HepG2 (cell line): ENCODE results near the gene SSC5D. TPM values are rescaled to one million over a fixed set of nuclear protein-coding genes. Genes with fewer than 3 reads are reported as not detected.

Experiments
- ATAC-seq: fragments of 200-7000 bp; cut with Tn5 transposase; 3 replicates; pipeline ENCODE4 v1.9.1; 2020; ENCODE audit warnings: mild to moderate bottlenecking, moderate library complexity
- BruUV-seq: library from RNA; stranded (reverse); fragments of 400-500 nt; replicated peaks from 2 replicates; lab custom pipeline; 2021; lab: Mats Ljungman, UMichigan
- CTCF ChIA-PET: fragments of 300-600 bp; formaldehyde crosslinking; extraction: SDS; loops from one replicate; lab custom pipeline; 2021; ENCODE audit warnings: low total read pairs, inconsistent platforms, low intra/inter-chr PET ratio; lab: Yijun Ruan, JAX
- POLR2A ChIA-PET: fragments of 350-600 bp; sonication (Branson Sonifier 250); formaldehyde crosslinking; loops from one replicate; lab custom pipeline; 2020; ENCODE audit warnings: antibody characterized with exemption, inconsistent platforms; lab: Yijun Ruan, JAX
- DNase-seq: peaks from one replicate; pipeline ENCODE4 v3.0.0-alpha.2; 2015; ENCODE audit warnings: low spot score
- FAIRE-seq: peaks from 3 replicates; lab custom pipeline; 2011; peaks lifted over from hg19 to GRCh38; lab: Jason Lieb, UNC
- H2AFZ ChIP-seq: one replicate; pipeline ENCODE4 v1.6.1; 2011; ENCODE audit warnings: low read length, inconsistent platforms
- H3K27ac ChIP-seq: fragments of 300-600 bp; 3 replicates; pipeline ENCODE4 v1.8.0; 2011; ENCODE audit warnings: mixed run types, mild to moderate bottlenecking, mixed read lengths, low read length, inconsistent platforms; ENCODE audit not compliant: insufficient read depth; ENCODE audit errors: extremely low read length
- H3K27me3 ChIP-seq, 2 experiments: fragments of 200-600 bp in 1 of 2; 2 replicates in 1 of 2; 3 replicates in 1 of 2; pipeline versions ENCODE4 v1.6.0 to v1.8.0; 2011; ENCODE audit warnings: low read length in 2 of 2, mild to moderate bottlenecking in 2 of 2, moderate library complexity in 2 of 2, inconsistent platforms in 1 of 2; ENCODE audit not compliant: insufficient read depth in 2 of 2, control insufficient read depth in 1 of 2
- H3K36me3 ChIP-seq, 2 experiments: fragments of 200-600 bp in 1 of 2; replicated peaks in 1 of 2; 2 replicates in 1 of 2; 3 replicates in 1 of 2; pipeline versions ENCODE4 v1.5.1 to v1.8.0; 2011; ENCODE audit warnings: low read length in 2 of 2, inconsistent platforms in 1 of 2; ENCODE audit not compliant: insufficient read depth in 2 of 2, control insufficient read depth in 1 of 2
- H3K4me1 ChIP-seq: 2 replicates; pipeline ENCODE4 v1.5.1; 2012; ENCODE audit warnings: low read length, inconsistent platforms; ENCODE audit not compliant: insufficient read depth
- H3K4me2 ChIP-seq: 2 replicates; pipeline ENCODE4 v1.6.0; 2011; ENCODE audit warnings: low read depth, low read length, inconsistent platforms
- H3K4me3 ChIP-seq, 3 experiments: fragments of 200-600 bp in 1 of 3; sonication (generic), shearing (Covaris generic) in 1 of 3; replicated peaks in 1 of 3; 2 replicates each; pipeline ENCODE4 v1.5.1; 2011 to 2016; ENCODE audit warnings: low read length in 3 of 3, inconsistent platforms in 2 of 3, low read depth in 2 of 3, mild to moderate bottlenecking in 2 of 3, control low read depth in 1 of 3, mixed read lengths in 1 of 3; ENCODE audit not compliant: insufficient read depth in 1 of 3
- H3K79me2 ChIP-seq: one replicate; pipeline ENCODE4 v1.6.1; 2011; ENCODE audit warnings: low read length, inconsistent platforms; ENCODE audit not compliant: insufficient read depth
- H3K9ac ChIP-seq: 2 replicates; pipeline ENCODE4 v1.6.0; 2011; ENCODE audit warnings: mild to moderate bottlenecking, low read depth, low read length, inconsistent platforms; ENCODE audit not compliant: insufficient read depth
- H3K9me3 ChIP-seq: 2 replicates; pipeline ENCODE4 v1.5.1; 2012; ENCODE audit warnings: mild to moderate bottlenecking, low read length
- H4K20me1 ChIP-seq: 2 replicates; pipeline ENCODE4 v1.6.0; 2011; ENCODE audit warnings: inconsistent platforms, mild to moderate bottlenecking, low read length, moderate library complexity; ENCODE audit not compliant: insufficient read depth
- BRCA1 ChIP-seq: sonication (generic); formaldehyde crosslinking; IDR thresholded peaks from 2 replicates; pipeline ENCODE4 v1.4.0; 2020; ENCODE audit warnings: missing genetic modification reagents
- FOXK2 ChIP-seq: fragments of 450-650 bp; IDR thresholded peaks from 2 replicates; pipeline ENCODE4 v1.6.1; 2016
- HDAC6 ChIP-seq: fragments of 200-600 bp; sonication (generic); IDR thresholded peaks from 2 replicates; pipeline ENCODE4 v1.7.0; 2017; ENCODE audit warnings: mild to moderate bottlenecking, antibody characterized with exemption, low read length, low read depth
- HES4 ChIP-seq: sonication (generic); formaldehyde crosslinking; IDR thresholded peaks from 2 replicates; pipeline ENCODE4 v1.9.0; 2021; ENCODE audit warnings: mild to moderate bottlenecking, missing genetic modification reagents, borderline replicate concordance
- IRX3 ChIP-seq: sonication (generic); formaldehyde crosslinking; IDR thresholded peaks from 2 replicates; pipeline ENCODE4 v1.8.1; 2023; ENCODE audit warnings: mild to moderate bottlenecking, low read depth, missing genetic modification reagents, borderline replicate concordance
- NCOR1 ChIP-seq: fragments of 200-600 bp; sonication (generic); IDR thresholded peaks from 2 replicates; pipeline ENCODE4 v1.7.0; 2017; ENCODE audit warnings: antibody characterized with exemption, low read length, borderline replicate concordance
- NR2C2 ChIP-seq: sonication (generic); formaldehyde crosslinking; IDR thresholded peaks from 2 replicates; pipeline ENCODE4 v1.4.0; 2020; ENCODE audit warnings: missing genetic modification reagents, mild to moderate bottlenecking, moderate library complexity, borderline replicate concordance
- PBX3 ChIP-seq: sonication (generic); formaldehyde crosslinking; IDR thresholded peaks from 2 replicates; pipeline ENCODE4 v1.8.1; 2023; ENCODE audit warnings: missing genetic modification reagents, inconsistent platforms, borderline replicate concordance
- POLR2AphosphoS2 ChIP-seq: IDR thresholded peaks from 2 replicates; pipeline ENCODE4 v1.6.1; 2011; ENCODE audit warnings: low read depth, low read length, improper control_type of control experiment
- RAD21 ChIP-seq: fragments of 450-650 bp; formaldehyde crosslinking; IDR thresholded peaks from 2 replicates; pipeline ENCODE4 v1.5.0; 2020; ENCODE audit warnings: mild to moderate bottlenecking
- RELA ChIP-seq: sonication (generic); formaldehyde crosslinking; IDR thresholded peaks from 2 replicates; pipeline ENCODE4 v1.4.0; 2020; ENCODE audit warnings: missing genetic modification reagents
- SIX1 ChIP-seq: sonication (generic); formaldehyde crosslinking; IDR thresholded peaks from 2 replicates; pipeline ENCODE4 v1.4.0; 2020; ENCODE audit warnings: missing genetic modification reagents, borderline replicate concordance
- ZMYM2 ChIP-seq: sonication (generic); formaldehyde crosslinking; IDR thresholded peaks from 2 replicates; pipeline ENCODE4 v1.8.0; 2022; ENCODE audit warnings: mild to moderate bottlenecking, missing genetic modification reagents
- ZNF143 ChIP-seq: sonication (generic); formaldehyde crosslinking; IDR thresholded peaks from 2 replicates; pipeline ENCODE4 v1.4.0; 2020; ENCODE audit warnings: missing genetic modification reagents
- ZNF414 ChIP-seq: sonication (generic); formaldehyde crosslinking; IDR thresholded peaks from 2 replicates; pipeline ENCODE4 v1.5.0; 2020; ENCODE audit warnings: missing genetic modification reagents
- ZNF496 ChIP-seq: sonication (generic); formaldehyde crosslinking; IDR thresholded peaks from 2 replicates; pipeline ENCODE4 v1.8.1; 2023; ENCODE audit warnings: mild to moderate bottlenecking, moderate library complexity, missing genetic modification reagents; ENCODE audit not compliant: insufficient replicate concordance
- ZNF556 ChIP-seq: sonication (generic); formaldehyde crosslinking; IDR thresholded peaks from 2 replicates; pipeline ENCODE4 v1.4.0; 2020; ENCODE audit warnings: mild to moderate bottlenecking, missing genetic modification reagents, borderline replicate concordance
- ZSCAN29 ChIP-seq: sonication (generic); formaldehyde crosslinking; conservative IDR thresholded peaks from 2 replicates; pipeline ENCODE4 v1.4.0; 2020; ENCODE audit warnings: mild to moderate bottlenecking, missing genetic modification reagents
- WGBS: methylation state at CpG from one replicate; pipeline ENCODE4 v1.1.6; 2017; ENCODE audit warnings: low lambda C conversion rate; 5-methylcytosine and 5-hydroxymethylcytosine counted together
- in situ Hi-C: cut with HindIII; loops from 2 replicates; pipeline ENCODE4 v1.10.0; 2017; ENCODE audit warnings: low pct_unique_long_range_greater_than_20kb; ENCODE audit not compliant: extremely low pct_ligation_motif_present
- intact Hi-C: fragments of 100-400 bp; cut with micrococcal nuclease; formaldehyde crosslinking; loops from one replicate; pipeline ENCODE4 v1.10.0; 2022; ENCODE audit not compliant: unreplicated experiment
- polyA plus RNA-seq, 8 experiments: library from polyadenylated mRNA; depleted of rRNA in 3 of 8; stranded (reverse) in 7 of 8; unstranded in 1 of 8; fragments of >200 nt; fragmentation: Illumina TruSeq in 4 of 8; extraction: Trizol in 4 of 8; gene quantifications; 2 replicates each; pipeline versions ENCODE4 v1.2.1 to v1.2.3, GENCODE V29; 2011 to 2016; ENCODE audit warnings: low read depth in 4 of 8, missing spikeins in 1 of 8, mixed read lengths in 1 of 8; ENCODE audit not compliant: insufficient read depth in 1 of 8
- total RNA-seq, 5 experiments: library from RNA; depleted of rRNA; stranded (reverse); fragments of >200 nt; fragmentation: Illumina TruSeq; extraction: Trizol; gene quantifications; 2 replicates each; pipeline ENCODE4 v1.2.3, GENCODE V29; 2016; ENCODE audit warnings: low read depth in 1 of 5
- TF ChIP-seq, protein P1 (sequence below): sonication (generic); formaldehyde crosslinking; IDR thresholded peaks from 2 replicates; pipeline ENCODE4 v1.5.1; 2020; ENCODE audit warnings: mild to moderate bottlenecking, missing genetic modification reagents, moderate library complexity

The SSC5D gene
- total and polyA plus RNA-seq, 2 of the 13 experiments (the other 11 are each of a cell fraction or from before 2014, with no cell fraction given), result not detected

GRCh38 chr19:55554741-55555152, 66.5 kb downstream of the SSC5D start (continued):
- TF ChIP-seq, protein P1, sequence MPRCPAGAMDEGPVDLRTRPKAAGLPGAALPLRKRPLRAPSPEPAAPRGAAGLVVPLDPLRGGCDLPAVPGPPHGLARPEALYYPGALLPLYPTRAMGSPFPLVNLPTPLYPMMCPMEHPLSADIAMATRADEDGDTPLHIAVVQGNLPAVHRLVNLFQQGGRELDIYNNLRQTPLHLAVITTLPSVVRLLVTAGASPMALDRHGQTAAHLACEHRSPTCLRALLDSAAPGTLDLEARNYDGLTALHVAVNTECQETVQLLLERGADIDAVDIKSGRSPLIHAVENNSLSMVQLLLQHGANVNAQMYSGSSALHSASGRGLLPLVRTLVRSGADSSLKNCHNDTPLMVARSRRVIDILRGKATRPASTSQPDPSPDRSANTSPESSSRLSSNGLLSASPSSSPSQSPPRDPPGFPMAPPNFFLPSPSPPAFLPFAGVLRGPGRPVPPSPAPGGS (CRISPR knock-in tag), result 0 out of 2 replicates have a peak, but pooled peaks have one; percentile 44
- no peak for TF ChIP-seq RAD21 (CRISPR knock-in tag)
- TF ChIP-seq, all 625 proteins: peak for 56

DNA sequence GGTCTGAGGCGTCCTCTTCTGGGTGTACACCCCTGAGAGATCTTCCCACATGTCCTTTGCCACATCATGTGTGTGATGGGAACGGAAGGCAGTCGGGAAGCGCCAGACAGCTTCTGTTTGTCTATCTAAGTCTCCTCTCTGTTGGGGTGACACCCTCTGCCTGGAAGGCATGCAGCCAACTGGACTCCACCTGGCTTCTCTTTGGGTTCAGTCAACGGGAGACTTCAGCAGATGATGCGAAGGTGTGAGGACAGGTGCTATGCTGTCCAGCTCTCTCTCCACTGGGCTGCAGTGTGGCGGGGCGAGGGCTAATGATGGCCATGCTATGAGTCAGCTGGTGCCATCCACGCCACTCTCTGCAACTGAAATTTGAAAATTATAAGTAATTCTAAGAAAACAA, 71.4 kb downstream of the SSC5D start:
- H3K9ac ChIP-seq, result no peak overlapping the region
- ChIA-PET CTCF (no interaction called here), POLR2A (no interaction called here)
- H2AFZ ChIP-seq, result no peak overlapping the region
- H3K4me2 ChIP-seq, result no peak overlapping the region
- no peaks in the 10 kb centered on the region for H3K79me2 ChIP-seq
- intact Hi-C loops, result loop anchor here (10.0 kb wide), 1 partner anchor 45 kb away; the partner anchor contains the start of genes ZNF524 and ZNF865
- H4K20me1 ChIP-seq, result no peaks in the 10 kb centered on the region
- H3K27me3 ChIP-seq, result peaks cover 0 to 5% of the 10 kb centered on the region in 2 experiments; a peak in 2 of 5 replicates
- H3K4me1 ChIP-seq, result peaks cover 45% of the 10 kb centered on the region
- in situ Hi-C loops, result no loop called here
- ATAC-seq (no peak), DNase-seq (no peak), FAIRE-seq (no peak)
- no peak overlapping the region for H3K4me3 ChIP-seq
- 63% methylated on average over 9 of the region's 9 CpGs for WGBS
- H3K9me3 ChIP-seq, result no peaks in the 10 kb centered on the region
- no TSS peak for BruUV-seq
- H3K36me3 ChIP-seq, result no peaks in the 10 kb centered on the region
- no peak overlapping the region for H3K27ac ChIP-seq
- TF ChIP-seq ZNF414 (CRISPR knock-in tag) (no peak), HDAC6 (no peak), NCOR1 (no peak), ZNF143 (CRISPR knock-in tag) (no peak), SIX1 (CRISPR knock-in tag) (no peak), RELA (CRISPR knock-in tag) (no peak), NR2C2 (CRISPR knock-in tag) (no peak), BRCA1 (CRISPR knock-in tag) (no peak), ZNF556 (no peak), ZNF496 (CRISPR knock-in tag) (no peak), FOXK2 (no peak), IRX3 (CRISPR knock-in tag) (no peak), ZSCAN29 (no peak), PBX3 (CRISPR knock-in tag) (no peak), HES4 (no peak), ZMYM2 (no peak), POLR2AphosphoS2 (no peak)
